Heart left ventricle (tissue), 13 donors: Measurements from ENCODE around the gene DGKB.

Source experiments
- POLR2A ChIP-seq, 2 donors: fragments of 450-650 bp; IDR thresholded peaks; one replicate each; pipeline ENCODE4 v1.6.1; 2017; ENCODE audit warnings: antibody characterized with exemption in 2 of 2, mild to moderate bottlenecking in 2 of 2, moderate library complexity in 2 of 2
- TF ChIP-seq, protein P1 (sequence below), 12 donors: fragments of 200-600 bp; sonication (generic) in 4 of 12; IDR thresholded peaks; one replicate each; pipeline versions ENCODE4 v1.5.0 to v1.8.0; 2018 to 2022; ENCODE audit warnings: antibody characterized with exemption in 12 of 12, mild to moderate bottlenecking in 5 of 12
- donor health status: ischemic (EF 13 %, LVEDD 7.1; RV severe dilation, severe dysfunction).
- donor health status: DM: no; HTN: yes; CAD: no.
- donor health status: DM: no; HTN: no; CAD: no.
- donor health status: ischemic (EF 25% LVEDD 6.9; RV normal size, moderate dysfunction).
- donor health status: ischemic (EF 25% LVEDD 5.7; RV mildly dilated, moderate dysfunction).
- donor health status: ischemic (EF 35%, LVEDD 5.7; RV mildly dilated, moderate dysfunction).
- donor health status: nonischemic (EF 11% LVEDD 7.7; RV severe dilation, severe dysfunction).
- donor health status: DM: yes; HTN: yes; CAD: no.
- donor health status: PGD.
- donor health status: ischemic (EF 29% LVEDD 5.4; RV normal size, mild dysfunction).
- donor health status: nonischemic (EF 23%, LVEDD 6.1; RV moderate dilation, normal function).

DNA sequence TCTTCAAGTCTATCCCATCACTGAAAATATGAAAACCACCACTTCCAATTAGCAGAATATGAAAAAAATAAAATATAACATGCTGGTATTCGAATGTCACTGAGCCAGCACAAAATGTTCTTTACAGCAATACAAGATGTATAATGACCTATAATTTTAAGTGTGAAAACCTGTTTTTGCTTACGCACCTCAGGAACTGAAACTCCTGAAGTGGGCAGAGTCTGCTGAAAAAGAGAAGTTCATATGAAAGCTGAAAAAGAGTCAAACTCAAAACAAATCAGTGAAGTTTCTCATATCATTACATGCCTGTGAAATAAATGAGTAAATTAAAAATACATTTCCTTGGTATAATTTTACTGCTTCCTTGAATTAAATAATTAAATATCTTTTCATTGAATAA, 272.5 kb downstream of the DGKB start:
- TF ChIP-seq POLR2A (IDR thresholded peaks at IDR 0.05): no peak
- TF ChIP-seq, protein P1, sequence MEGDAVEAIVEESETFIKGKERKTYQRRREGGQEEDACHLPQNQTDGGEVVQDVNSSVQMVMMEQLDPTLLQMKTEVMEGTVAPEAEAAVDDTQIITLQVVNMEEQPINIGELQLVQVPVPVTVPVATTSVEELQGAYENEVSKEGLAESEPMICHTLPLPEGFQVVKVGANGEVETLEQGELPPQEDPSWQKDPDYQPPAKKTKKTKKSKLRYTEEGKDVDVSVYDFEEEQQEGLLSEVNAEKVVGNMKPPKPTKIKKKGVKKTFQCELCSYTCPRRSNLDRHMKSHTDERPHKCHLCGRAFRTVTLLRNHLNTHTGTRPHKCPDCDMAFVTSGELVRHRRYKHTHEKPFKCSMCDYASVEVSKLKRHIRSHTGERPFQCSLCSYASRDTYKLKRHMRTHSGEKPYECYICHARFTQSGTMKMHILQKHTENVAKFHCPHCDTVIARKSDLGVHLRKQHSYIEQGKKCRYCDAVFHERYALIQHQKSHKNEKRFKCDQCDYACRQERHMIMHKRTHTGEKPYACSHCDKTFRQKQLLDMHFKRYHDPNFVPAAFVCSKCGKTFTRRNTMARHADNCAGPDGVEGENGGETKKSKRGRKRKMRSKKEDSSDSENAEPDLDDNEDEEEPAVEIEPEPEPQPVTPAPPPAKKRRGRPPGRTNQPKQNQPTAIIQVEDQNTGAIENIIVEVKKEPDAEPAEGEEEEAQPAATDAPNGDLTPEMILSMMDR (IDR thresholded peaks at IDR 0.05): no peak
